ENCODE results near the gene EIF4E.
A peak's percentile ranks its signal among the peaks of the same experiment; 100 is the strongest.

The EIF4E gene

GRCh38 chr4:98928505-98929340 is at the start of gene EIF4E:
TSS of gene EIF4E (minus strand) at chr4:98929133. CDS start at chr4:98929112, 21 bp downstream.
- Mint-ChIP-seq H3K9me3 (no peaks in the 10 kb centered on the region), H3K4me1 (ENCODE audit: low read depth) (peaks cover 31% of the 10 kb centered on the region), H3K27me3 (no peaks in the 10 kb centered on the region), H3K27ac (peak within 1 kb of the TSS; percentile 93), H3K36me3 (ENCODE audit: low read depth) (peaks cover 30% of the 10 kb centered on the region), H3K4me3 (peak within 1 kb of the TSS; percentile 92)
- intact Hi-C loops (cut with micrococcal nuclease) = loop anchor here (1.0 to 2.0 kb wide), 2 partner anchors 67 to 668 kb away; partner anchors contain the start of genes METAP1 and RAP1GDS1

GRCh38 chr4:98977557-98977956 is 48.6 kb upstream of the EIF4E start:
- no peak overlapping the region for H3K27ac Mint-ChIP-seq
- H3K27me3 Mint-ChIP-seq = no peaks in the 10 kb centered on the region
- H3K4me3 Mint-ChIP-seq = no peak overlapping the region
- H3K4me1 Mint-ChIP-seq (ENCODE audit: low read depth) = no peaks in the 10 kb centered on the region
- H3K9me3 Mint-ChIP-seq = no peaks in the 10 kb centered on the region
- intact Hi-C loops (cut with micrococcal nuclease) = no loop called here
- H3K36me3 Mint-ChIP-seq (ENCODE audit: low read depth) = no peaks in the 10 kb centered on the region

GRCh38 chr4:98976716-98977115 is 47.8 kb upstream of the EIF4E start:
- H3K4me3 Mint-ChIP-seq = no peak overlapping the region
- no peaks in the 10 kb centered on the region for H3K4me1 Mint-ChIP-seq (ENCODE audit: low read depth)
- no peaks in the 10 kb centered on the region for H3K36me3 Mint-ChIP-seq (ENCODE audit: low read depth)
- no peaks in the 10 kb centered on the region for H3K27me3 Mint-ChIP-seq
- no peak overlapping the region for H3K27ac Mint-ChIP-seq
- H3K9me3 Mint-ChIP-seq = no peaks in the 10 kb centered on the region
- intact Hi-C loops (cut with micrococcal nuclease) = no loop called here

GRCh38 chr4:98969878-98970785 is 41.2 kb upstream of the EIF4E start:
- H3K4me1 Mint-ChIP-seq (ENCODE audit: low read depth) = no peaks in the 10 kb centered on the region
- no peak overlapping the region for H3K4me3 Mint-ChIP-seq
- intact Hi-C loops (cut with micrococcal nuclease) = no loop called here
- H3K9me3 Mint-ChIP-seq = peaks cover 2% of the 10 kb centered on the region
- no peak overlapping the region for H3K27ac Mint-ChIP-seq
- no peaks in the 10 kb centered on the region for H3K27me3 Mint-ChIP-seq
- H3K36me3 Mint-ChIP-seq (ENCODE audit: low read depth) = no peaks in the 10 kb centered on the region

- Mint-ChIP-seq H3K27me3 (no peaks in the 10 kb centered on the region), H3K4me3 (no peak overlapping the region), H3K36me3 (ENCODE audit: low read depth) (no peaks in the 10 kb centered on the region), H3K4me1 (ENCODE audit: low read depth) (peaks cover 5% of the 10 kb centered on the region), H3K9me3 (peaks cover 8% of the 10 kb centered on the region), H3K27ac (no peak overlapping the region)
- intact Hi-C loops (cut with micrococcal nuclease) = no loop called here
These were observed 38.9 kb upstream of the EIF4E start for GRCh38 chr4:98967786-98968329.

- Mint-ChIP-seq H3K4me3 (no peak overlapping the region), H3K36me3 (ENCODE audit: low read depth) (no peaks in the 10 kb centered on the region), H3K27me3 (no peaks in the 10 kb centered on the region), H3K9me3 (peaks cover 8% of the 10 kb centered on the region), H3K4me1 (ENCODE audit: low read depth) (peaks cover 5% of the 10 kb centered on the region), H3K27ac (no peak overlapping the region)
- intact Hi-C loops (cut with micrococcal nuclease) = no loop called here
These were observed 38.0 kb upstream of the EIF4E start for GRCh38 chr4:98966926-98967325.

GRCh38 chr4:98963538-98964433 is 34.9 kb upstream of the EIF4E start:
- H3K36me3 Mint-ChIP-seq (ENCODE audit: low read depth) = no peaks in the 10 kb centered on the region
- H3K9me3 Mint-ChIP-seq = peaks cover 8% of the 10 kb centered on the region
- H3K27ac Mint-ChIP-seq = no peak overlapping the region
- H3K4me3 Mint-ChIP-seq = no peak overlapping the region
- intact Hi-C loops (cut with micrococcal nuclease) = no loop called here
- H3K4me1 Mint-ChIP-seq (ENCODE audit: low read depth) = peaks cover 5% of the 10 kb centered on the region
- no peaks in the 10 kb centered on the region for H3K27me3 Mint-ChIP-seq

GRCh38 chr4:98961770-98962169 is 32.8 kb upstream of the EIF4E start:
- Mint-ChIP-seq H3K4me3 (no peak overlapping the region), H3K36me3 (ENCODE audit: low read depth) (no peaks in the 10 kb centered on the region), H3K9me3 (peaks cover 8% of the 10 kb centered on the region), H3K27ac (no peak overlapping the region), H3K4me1 (ENCODE audit: low read depth) (peaks cover 5% of the 10 kb centered on the region), H3K27me3 (no peaks in the 10 kb centered on the region)
- intact Hi-C loops (cut with micrococcal nuclease) = no loop called here

- Mint-ChIP-seq H3K9me3 (no peaks in the 10 kb centered on the region), H3K4me1 (ENCODE audit: low read depth) (no peaks in the 10 kb centered on the region), H3K27me3 (no peaks in the 10 kb centered on the region), H3K36me3 (ENCODE audit: low read depth) (no peaks in the 10 kb centered on the region), H3K4me3 (no peak overlapping the region), H3K27ac (no peak overlapping the region)
- intact Hi-C loops (cut with micrococcal nuclease) = no loop called here
These were observed 30.5 kb upstream of the EIF4E start for GRCh38 chr4:98959411-98959810.

GRCh38 chr4:98958065-98958464 is 29.1 kb upstream of the EIF4E start:
- intact Hi-C loops (cut with micrococcal nuclease) = no loop called here
- Mint-ChIP-seq H3K4me3 (no peak overlapping the region), H3K27me3 (no peaks in the 10 kb centered on the region), H3K9me3 (no peaks in the 10 kb centered on the region), H3K4me1 (ENCODE audit: low read depth) (no peaks in the 10 kb centered on the region), H3K36me3 (ENCODE audit: low read depth) (no peaks in the 10 kb centered on the region), H3K27ac (no peak overlapping the region)

GRCh38 chr4:98955229-98955628 is 26.3 kb upstream of the EIF4E start:
- Mint-ChIP-seq H3K9me3 (no peaks in the 10 kb centered on the region), H3K4me1 (ENCODE audit: low read depth) (no peaks in the 10 kb centered on the region), H3K36me3 (ENCODE audit: low read depth) (no peaks in the 10 kb centered on the region), H3K27ac (no peak overlapping the region), H3K4me3 (no peak overlapping the region), H3K27me3 (no peaks in the 10 kb centered on the region)
- intact Hi-C loops (cut with micrococcal nuclease) = no loop called here

- Mint-ChIP-seq H3K9me3 (no peaks in the 10 kb centered on the region), H3K36me3 (ENCODE audit: low read depth) (no peaks in the 10 kb centered on the region)
These were observed 22.8 kb upstream of the EIF4E start for GRCh38 chr4:98951710-98952109.

GRCh38 chr4:98950925-98951324 is 22.0 kb upstream of the EIF4E start:
- Mint-ChIP-seq H3K36me3 (ENCODE audit: low read depth) (no peaks in the 10 kb centered on the region), H3K27me3 (no peaks in the 10 kb centered on the region), H3K4me3 (no peak overlapping the region), H3K9me3 (no peaks in the 10 kb centered on the region), H3K4me1 (ENCODE audit: low read depth) (no peaks in the 10 kb centered on the region), H3K27ac (no peak overlapping the region)
- intact Hi-C loops (cut with micrococcal nuclease) = no loop called here

More at GRCh38 chr4:98951710-98952109, 22.8 kb upstream of the EIF4E start:
- Mint-ChIP-seq H3K4me3 (no peak overlapping the region), H3K4me1 (ENCODE audit: low read depth) (no peaks in the 10 kb centered on the region), H3K27me3 (no peaks in the 10 kb centered on the region), H3K27ac (no peak overlapping the region)
- intact Hi-C loops (cut with micrococcal nuclease) = no loop called here

Data from dendritic cell treated with granulocyte-macrophage colony-stimulating factor and Interleukin-4, amounts not matched to agents 40 ng/mL and 50 ng/mL, for 4 days (primary cell).